HG03354 (cell line): ENCODE measurements around the gene SEPTIN11.
"Not testable (repeated sequence)": the region's sequence is repeated elsewhere in the genome, so short reads cannot be mapped to it uniquely, and the experiment has no call there.

Source experiments
- ATAC-seq: cut with Tn5 transposase; IDR thresholded peaks from one replicate; pipeline ENCODE4 v1.9.1; 2021; ENCODE audit warnings: mild to moderate bottlenecking; ENCODE audit not compliant: unreplicated experiment, poor library complexity, severe bottlenecking

Gene SEPTIN11

GRCh38 chr4:76950956-76951671, 1.6 kb downstream of the SEPTIN11 start:
- ATAC-seq: no peak

- no peak for ATAC-seq
These were observed 2.1 kb downstream of the SEPTIN11 start for GRCh38 chr4:76951672-76952010.

GRCh38 chr4:76952071-76952470, 2.5 kb downstream of the SEPTIN11 start:
- no peak for ATAC-seq

DNA sequence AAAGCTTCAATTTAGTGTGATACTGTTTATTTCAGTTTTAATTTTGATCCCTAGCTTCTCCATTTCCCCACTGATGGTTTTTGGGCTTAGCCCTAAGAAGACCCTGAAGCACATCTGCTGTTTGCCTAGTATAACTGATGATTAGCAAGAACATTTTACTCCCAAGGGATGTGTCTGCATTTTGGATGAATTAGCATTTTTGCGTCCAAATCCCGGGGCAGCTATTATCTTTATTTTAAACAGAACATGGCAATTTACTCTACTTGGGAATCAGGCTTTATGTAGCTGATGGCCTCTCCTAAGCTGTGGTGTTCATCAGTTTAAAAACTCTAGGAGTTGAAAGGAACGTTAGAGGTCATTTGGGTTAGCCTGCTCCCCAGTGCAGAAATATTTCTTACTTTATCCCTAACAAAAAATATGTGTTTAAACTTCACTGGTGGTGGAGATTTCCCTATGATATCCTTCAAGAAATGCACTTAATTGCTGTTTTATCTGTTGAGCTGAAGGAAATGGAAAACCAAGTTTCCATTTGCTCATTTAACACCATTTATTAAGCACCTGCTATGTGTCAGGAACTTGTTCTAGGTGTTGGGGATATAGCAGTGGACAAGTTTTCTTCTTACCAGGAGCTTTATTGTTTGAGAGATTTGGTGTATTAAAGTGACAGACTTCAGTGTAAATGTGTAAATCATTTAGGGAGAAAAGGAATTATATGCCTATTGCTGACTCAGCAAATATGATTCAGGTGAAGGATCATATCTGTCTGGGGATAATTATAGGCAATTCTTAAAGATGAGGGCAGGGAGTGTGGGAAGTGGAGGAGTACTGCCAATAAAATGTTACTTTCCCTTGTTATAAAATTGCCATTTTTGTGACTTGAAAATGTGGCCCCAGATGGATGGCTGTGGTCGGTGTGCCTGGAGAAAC, 3.4 kb downstream of the SEPTIN11 start:
- no peak for ATAC-seq

- ATAC-seq: no peak
These were observed 4.4 kb downstream of the SEPTIN11 start for GRCh38 chr4:76953956-76954355.

DNA sequence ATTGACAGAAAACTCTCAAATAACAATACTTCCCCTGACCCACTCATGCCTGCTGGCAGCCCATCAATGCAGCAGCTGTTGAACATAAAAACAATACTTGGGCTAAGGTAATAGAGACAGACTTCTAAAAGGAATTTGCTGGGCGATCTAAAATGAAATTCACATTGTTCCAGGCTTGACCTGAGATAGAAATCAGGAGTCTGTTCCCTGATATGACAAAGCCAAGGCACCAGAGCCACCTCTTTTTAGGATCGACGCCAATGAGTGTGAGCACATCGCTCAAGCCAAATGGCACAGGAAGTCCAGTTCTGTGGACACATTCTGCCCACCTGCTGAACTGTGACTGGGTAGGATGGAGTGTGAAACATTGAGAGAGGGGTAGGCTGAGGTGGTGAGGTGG, 4.9 kb downstream of the SEPTIN11 start:
- no peak for ATAC-seq

GRCh38 chr4:76955182-76955581, 5.6 kb downstream of the SEPTIN11 start:
- ATAC-seq: no peak

DNA sequence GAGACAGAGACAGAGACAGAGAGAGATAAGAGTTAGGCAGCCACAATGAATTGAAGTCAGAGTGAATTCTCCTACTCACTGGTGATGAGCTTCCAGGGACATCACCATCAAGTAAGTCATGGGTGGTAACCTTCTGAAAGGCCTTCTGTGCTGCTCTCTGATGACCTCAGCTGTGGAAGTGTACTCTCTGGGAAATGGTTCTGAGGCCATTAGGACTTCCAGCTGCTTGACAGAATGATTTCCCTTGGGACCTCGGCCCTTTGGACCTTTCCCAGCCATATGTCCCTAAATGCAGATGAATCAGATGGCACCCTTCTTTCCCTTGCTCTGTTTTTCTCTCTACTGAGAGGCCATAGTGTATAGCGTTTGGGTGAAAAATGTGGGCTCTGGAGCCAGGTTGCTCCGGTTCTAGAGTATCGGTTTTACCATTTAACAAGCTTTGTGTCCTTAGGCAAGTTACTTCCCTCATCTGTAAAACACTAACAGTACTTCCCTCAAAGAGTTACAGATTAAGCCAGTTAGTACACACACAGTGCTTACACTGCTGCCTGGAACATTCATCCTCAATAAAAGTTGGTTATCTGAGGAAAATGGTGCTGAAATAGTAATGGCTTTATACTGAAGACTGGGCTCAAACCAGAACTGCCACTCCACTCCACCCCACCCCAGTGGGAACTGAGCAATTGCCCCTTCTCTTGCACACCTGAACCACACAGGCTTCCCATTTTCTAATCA, 7.6 kb downstream of the SEPTIN11 start:
- ATAC-seq: no peak

DNA sequence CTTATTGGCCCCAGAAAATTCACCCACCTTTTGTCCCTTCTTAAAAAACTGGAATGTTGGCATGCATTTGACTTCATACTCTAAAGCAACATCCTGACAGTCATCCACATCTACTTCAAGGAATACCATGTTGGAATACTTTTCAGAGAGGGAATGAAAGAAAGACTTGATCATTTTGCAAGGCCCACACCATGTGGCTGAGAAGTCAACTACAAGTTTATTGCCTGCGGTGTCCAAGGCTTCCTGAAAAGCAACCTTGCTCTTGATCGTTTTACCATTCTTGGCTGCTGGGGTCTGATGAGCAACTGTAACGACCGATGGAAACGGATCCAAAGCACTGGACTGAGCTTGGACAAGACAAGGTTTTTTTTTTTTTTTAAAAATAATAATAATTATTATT, 9.3 kb downstream of the SEPTIN11 start:
- no peak for ATAC-seq

DNA sequence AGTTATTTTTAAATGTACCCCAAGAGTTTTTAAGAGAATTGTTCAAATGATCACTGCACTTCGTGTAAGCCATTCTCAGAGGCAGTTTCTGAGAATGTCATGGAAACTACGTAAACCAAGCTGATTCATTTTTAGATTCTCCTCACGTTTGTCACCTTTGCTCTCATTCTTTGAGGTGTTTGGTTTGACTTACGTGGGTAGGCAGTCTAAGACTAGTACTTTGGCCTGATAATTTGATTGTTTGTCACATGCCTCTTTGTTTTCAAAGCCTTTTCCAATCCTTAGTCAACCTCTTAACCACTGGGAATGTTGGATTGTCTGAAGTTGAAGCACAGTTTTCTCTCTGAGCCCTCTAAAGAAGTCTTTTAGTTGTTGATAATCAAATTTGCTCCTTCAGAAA, 10.5 kb downstream of the SEPTIN11 start:
- ATAC-seq: peak; percentile 78

DNA sequence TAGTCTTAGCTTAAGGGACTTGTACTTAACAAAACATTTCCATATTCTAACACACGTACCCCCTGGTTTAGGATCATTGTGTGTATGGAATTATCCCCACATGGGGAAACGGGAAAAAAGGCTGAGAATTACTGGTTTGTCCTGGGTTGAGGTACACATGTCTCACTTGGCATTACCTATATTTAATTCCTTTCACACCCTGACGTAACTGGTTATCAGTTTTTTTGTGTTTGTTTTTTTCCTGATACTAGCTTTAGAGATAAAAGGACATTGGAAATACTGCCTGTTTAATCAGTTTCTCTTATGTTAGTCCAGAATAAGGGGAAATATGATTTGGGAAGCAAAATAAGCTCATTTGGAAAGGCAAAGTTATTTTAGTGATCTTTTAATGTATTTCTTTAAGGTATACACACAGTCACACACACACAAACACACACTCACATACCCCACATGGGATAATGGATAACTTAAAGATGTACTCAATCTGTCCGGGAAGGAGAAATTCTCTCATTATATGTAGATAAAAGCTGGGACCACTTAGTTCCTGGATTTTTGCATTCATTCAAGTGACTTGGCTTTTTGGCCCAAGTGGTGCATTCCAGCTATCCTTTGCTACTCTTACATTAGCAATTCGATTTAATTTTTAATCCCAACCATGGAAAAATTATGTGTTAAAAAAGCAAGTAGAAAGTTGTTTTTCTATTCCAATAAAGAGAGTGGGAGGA, 13.0 kb downstream of the SEPTIN11 start:
- no peak for ATAC-seq

GRCh38 chr4:76963131-76963750, 13.7 kb downstream of the SEPTIN11 start:
- ATAC-seq: no peak

GRCh38 chr4:76963927-76964326, 14.4 kb downstream of the SEPTIN11 start:
- not testable (repeated sequence) for ATAC-seq

- no peak for ATAC-seq
These were observed 15.2 kb downstream of the SEPTIN11 start for GRCh38 chr4:76964769-76965168.

DNA sequence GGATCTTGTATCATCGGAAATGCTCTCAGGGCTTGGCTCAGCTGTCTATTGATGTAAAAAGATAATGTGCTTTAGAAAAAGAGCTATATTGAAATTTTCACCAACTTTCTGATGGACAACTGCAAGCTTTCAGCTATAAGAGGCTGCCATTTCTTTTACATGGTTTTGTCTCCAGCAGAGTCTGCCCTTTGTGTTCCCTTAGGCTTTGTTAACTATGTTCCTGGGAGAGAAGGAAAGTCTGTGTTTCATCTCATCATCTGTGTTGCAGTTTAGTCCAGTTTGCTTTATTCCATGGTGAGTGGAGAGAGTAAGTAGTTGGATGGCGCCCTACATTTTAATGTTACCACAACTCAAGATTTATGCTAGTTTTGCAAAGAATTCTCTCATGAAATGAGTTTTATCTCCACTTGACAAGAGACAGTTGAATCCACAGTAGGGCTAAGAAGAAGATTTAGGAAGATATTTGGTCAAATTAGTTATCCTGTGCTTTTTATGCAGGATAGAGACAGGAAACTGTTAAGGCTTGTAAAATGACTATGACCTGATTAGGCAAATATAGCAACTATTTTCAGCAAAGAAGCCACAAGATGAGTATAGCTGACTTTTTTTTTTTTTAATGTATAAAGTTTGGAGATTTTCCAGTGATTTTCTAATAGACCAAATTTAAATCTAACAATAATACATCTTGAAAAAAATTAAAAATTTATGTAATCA, 16.5 kb downstream of the SEPTIN11 start:
- ATAC-seq: no peak

GRCh38 chr4:76968937-76969336, 19.4 kb downstream of the SEPTIN11 start:
- ATAC-seq: no peak

- ATAC-seq: no peak
These were observed 19.9 kb downstream of the SEPTIN11 start for GRCh38 chr4:76969495-76969894.

- no peak for ATAC-seq
These were observed 20.5 kb downstream of the SEPTIN11 start for GRCh38 chr4:76969941-76970529.
